Measurements from ENCODE around the gene UGT1A9. TPM values are rescaled to one million over a fixed set of nuclear protein-coding genes. Genes with fewer than 3 reads are reported as not detected.

Gene UGT1A9
- total and polyA plus RNA-seq, 2 donors (not counting 1 experiment from before 2014, with no cell fraction given), result not detected

- Histone ChIP-seq H3K79me2 (ENCODE audit: control insufficient read depth, insufficient read depth, low read length) (no peaks in the 10 kb centered on the region), H3K27ac (ENCODE audit: insufficient read depth, low read length) (no peak overlapping the region), H3K9me3 (ENCODE audit: control insufficient read depth, insufficient read depth, low read depth, low read length) (no peaks in the 10 kb centered on the region), H3K4me3 (replicated peaks in 1 of 4; ENCODE audit: control extremely low read depth in 1 of 4, insufficient read depth in 1 of 4, low read depth in 3 of 4, low read length in 4 of 4) (no peak overlapping the region), H3K27me3 (ENCODE audit: control insufficient read depth, insufficient read depth, low read length) (peaks cover 3% of the 10 kb centered on the region), H3K4me1 (ENCODE audit: control insufficient read depth, extremely low read depth, insufficient read depth, low read length) (no peaks in the 10 kb centered on the region), H2AFZ (ENCODE audit: low read length) (no peak overlapping the region), H3K36me3 (ENCODE audit: control insufficient read depth, insufficient read depth, low read length) (no peaks in the 10 kb centered on the region), H3K4me2 (ENCODE audit: extremely low read depth, insufficient read depth, low read length) (no peak overlapping the region), H4K20me1 (ENCODE audit: control insufficient read depth, extremely low read depth, insufficient read depth, low read length) (no peaks in the 10 kb centered on the region), H3K9ac (ENCODE audit: insufficient read depth, low read length) (no peak overlapping the region)
- no peak for TF ChIP-seq EZH2 (IDR thresholded peaks at IDR 0.05; ENCODE audit: low read length, missing control alignments)
- TF ChIP-seq CTCF (conservative IDR thresholded peaks at IDR 0.05 in 1 of 2, IDR thresholded peaks at IDR 0.05 in 1 of 2; ENCODE audit: low read depth in 1 of 2, low read length in 2 of 2), result no peak
- DNase-seq (ENCODE audit: low read depth in 2 of 2), result no peak
Observed at GRCh38 chr2:233803994-233804393, 132.3 kb downstream of the UGT1A9 start.

GRCh38 chr2:233807215-233807865 lies 135.6 kb downstream of the UGT1A9 start:
- TF ChIP-seq CTCF (conservative IDR thresholded peaks at IDR 0.05 in 1 of 2, IDR thresholded peaks at IDR 0.05 in 1 of 2; ENCODE audit: low read depth in 1 of 2, low read length in 2 of 2) (no peak), EZH2 (IDR thresholded peaks at IDR 0.05; ENCODE audit: low read length, missing control alignments) (no peak)
- H3K27ac ChIP-seq (ENCODE audit: insufficient read depth, low read length), result no peak overlapping the region

GRCh38 chr2:233807966-233808935 lies 136.6 kb downstream of the UGT1A9 start:
- Histone ChIP-seq H3K4me1 (ENCODE audit: control insufficient read depth, extremely low read depth, insufficient read depth, low read length) (no peaks in the 10 kb centered on the region), H3K27ac (ENCODE audit: insufficient read depth, low read length) (no peak overlapping the region), H3K9me3 (ENCODE audit: control insufficient read depth, insufficient read depth, low read depth, low read length) (no peaks in the 10 kb centered on the region), H3K4me3 (replicated peaks in 1 of 4; ENCODE audit: control extremely low read depth in 1 of 4, insufficient read depth in 1 of 4, low read depth in 3 of 4, low read length in 4 of 4) (no peak overlapping the region), H3K4me2 (ENCODE audit: extremely low read depth, insufficient read depth, low read length) (no peak overlapping the region), H3K27me3 (ENCODE audit: control insufficient read depth, insufficient read depth, low read length) (peaks cover 3% of the 10 kb centered on the region), H3K9ac (ENCODE audit: insufficient read depth, low read length) (no peak overlapping the region), H3K36me3 (ENCODE audit: control insufficient read depth, insufficient read depth, low read length) (no peaks in the 10 kb centered on the region), H2AFZ (ENCODE audit: low read length) (no peak overlapping the region), H4K20me1 (ENCODE audit: control insufficient read depth, extremely low read depth, insufficient read depth, low read length) (no peaks in the 10 kb centered on the region), H3K79me2 (ENCODE audit: control insufficient read depth, insufficient read depth, low read length) (no peaks in the 10 kb centered on the region)
- DNase-seq (ENCODE audit: low read depth in 2 of 2), result no peak
- no peak for TF ChIP-seq CTCF (conservative IDR thresholded peaks at IDR 0.05 in 1 of 2, IDR thresholded peaks at IDR 0.05 in 1 of 2; ENCODE audit: low read depth in 1 of 2, low read length in 2 of 2)
- TF ChIP-seq EZH2 (IDR thresholded peaks at IDR 0.05; ENCODE audit: low read length, missing control alignments), result no peak

More at GRCh38 chr2:233807215-233807865, 135.6 kb downstream of the UGT1A9 start:
- Histone ChIP-seq H3K4me3 (replicated peaks in 1 of 4; ENCODE audit: control extremely low read depth in 1 of 4, insufficient read depth in 1 of 4, low read depth in 3 of 4, low read length in 4 of 4) (no peak overlapping the region), H3K79me2 (ENCODE audit: control insufficient read depth, insufficient read depth, low read length) (no peaks in the 10 kb centered on the region), H3K4me1 (ENCODE audit: control insufficient read depth, extremely low read depth, insufficient read depth, low read length) (no peaks in the 10 kb centered on the region), H2AFZ (ENCODE audit: low read length) (no peak overlapping the region), H3K36me3 (ENCODE audit: control insufficient read depth, insufficient read depth, low read length) (no peaks in the 10 kb centered on the region), H3K4me2 (ENCODE audit: extremely low read depth, insufficient read depth, low read length) (no peak overlapping the region), H4K20me1 (ENCODE audit: control insufficient read depth, extremely low read depth, insufficient read depth, low read length) (no peaks in the 10 kb centered on the region), H3K27me3 (ENCODE audit: control insufficient read depth, insufficient read depth, low read length) (peaks cover 3% of the 10 kb centered on the region), H3K9me3 (ENCODE audit: control insufficient read depth, insufficient read depth, low read depth, low read length) (no peaks in the 10 kb centered on the region), H3K9ac (ENCODE audit: insufficient read depth, low read length) (no peak overlapping the region)
- no peak for DNase-seq (ENCODE audit: low read depth in 2 of 2)

All from fibroblast of lung (primary cell).